Measurements from ENCODE around the gene SAFB2. TPM values are rescaled to one million over a fixed set of nuclear protein-coding genes. Genes with fewer than 3 reads are reported as not detected.

The SAFB2 gene
- total and polyA plus RNA-seq, 2 donors (not counting 3 experiments of a cell fraction or from before 2014, with no cell fraction given), result 24.6 to 85.9 TPM

- intact Hi-C loops (cut with micrococcal nuclease), result no loop called here
- Histone ChIP-seq H3K36me3 (ENCODE audit: control insufficient read depth in 2 of 2, extremely low read depth in 1 of 2, insufficient read depth in 2 of 2, low read length in 2 of 2) (no peaks in the 10 kb centered on the region), H3K79me2 (ENCODE audit: control insufficient read depth, insufficient read depth, low read length) (no peaks in the 10 kb centered on the region), H2AFZ (ENCODE audit: low read depth, low read length) (no peak overlapping the region), H3K27me3 (ENCODE audit: control insufficient read depth in 2 of 2, insufficient read depth in 2 of 2, low read length in 2 of 2) (peaks cover 0 to 4% of the 10 kb centered on the region in 2 experiments), H3K4me3 (replicated peaks in 1 of 3; ENCODE audit: insufficient read depth in 1 of 3, low read depth in 1 of 3, low read length in 3 of 3) (no peak overlapping the region), H4K20me1 (replicated peaks; ENCODE audit: control insufficient read depth, extremely low read depth, insufficient read depth, low read length) (no peaks in the 10 kb centered on the region), H3K9me3 (replicated peaks; ENCODE audit: control insufficient read depth, insufficient read depth, low read length) (peaks cover 5% of the 10 kb centered on the region), H3K9me1 (replicated peaks; ENCODE audit: control insufficient read depth, extremely low read depth, insufficient read depth, low read length) (no peaks in the 10 kb centered on the region), H3K4me1 (ENCODE audit: control insufficient read depth, extremely low read depth, insufficient read depth, low read length) (no peaks in the 10 kb centered on the region), H3K9ac (replicated peaks; ENCODE audit: extremely low read depth, insufficient read depth, low read length) (no peak overlapping the region), H3K27ac (ENCODE audit: insufficient read depth, low read depth, low read length) (no peak overlapping the region), H3K4me2 (ENCODE audit: insufficient read depth, low read length) (no peak overlapping the region)
- TF ChIP-seq MYC (IDR thresholded peaks at IDR 0.05; ENCODE audit: low read depth, low read length) (no peak), MAX (IDR thresholded peaks at IDR 0.05; ENCODE audit: insufficient read depth, insufficient read length) (no peak), GATA2 (IDR thresholded peaks at IDR 0.05; ENCODE audit: insufficient read depth, insufficient read length, low read depth, low read length) (no peak), POLR2AphosphoS5 (IDR thresholded peaks at IDR 0.05; ENCODE audit: insufficient read depth, low read depth, low read length) (no peak), EZH2 (IDR thresholded peaks at IDR 0.05; ENCODE audit: borderline replicate concordance, low read depth, low read length, severe bottlenecking) (no peak), JUN (IDR thresholded peaks at IDR 0.05; ENCODE audit: borderline replicate concordance, insufficient read depth, insufficient read length, low read depth) (no peak), POLR2A (IDR thresholded peaks at IDR 0.05; ENCODE audit: low read depth, low read length) (no peak), FOS (IDR thresholded peaks at IDR 0.05; ENCODE audit: borderline replicate concordance, insufficient read depth, low read length) (no peak), CTCF (IDR thresholded peaks at IDR 0.05; ENCODE audit: extremely low read depth in 1 of 2, insufficient read depth in 1 of 2, low read depth in 1 of 2, low read length in 2 of 2) (no peak)
- FAIRE-seq, result no peak
- BruUV-seq (replicated peaks), result no TSS peak
- POLR2A ChIA-PET, result no interaction called here
- DNase-seq (ENCODE audit: low read depth, low spot score), result no peak
- dilution Hi-C loops (cut with MboI; ENCODE audit: extremely low pct_ligation_motif_present, low sequenced_read_pairs), result no loop called here
- CTCF ChIA-PET, result interaction anchor here (2.5 kb wide), 1 partner anchor 10 kb away, joined by 8 read pairs; no protein-coding TSS in a partner anchor
Measured at GRCh38 chr19:5537870-5538269, 84.7 kb downstream of the SAFB2 start.

Small RNA genes lying within 50 kb of the gene (small RNA-seq; reads per million reads assigned to genes)
- gene SNRPEP4 (ENCODE audit: insufficient read depth, insufficient read length, low read depth, low replicate concordance), result not detected

Other genes with a start within 250 kb of the SAFB2 start
- not detected in 2 replicates for gene ZNRF4, start 167.4 kb downstream of the SAFB2 start, total RNA-seq
- not detected in 2 replicates for gene ZNRF4, start 167.4 kb downstream of the SAFB2 start, polyA plus RNA-seq
- not detected in 2 replicates for gene TINCR, start 54.8 kb downstream of the SAFB2 start, total RNA-seq
- 0.01 TPM in 1 of 2 replicates, not detected in the other for gene TINCR, start 54.8 kb downstream of the SAFB2 start, polyA plus RNA-seq
- 96.8 and 109 TPM in 2 replicates for gene SAFB, start 307 bp upstream of the SAFB2 start, total RNA-seq
- gene SAFB, start 307 bp upstream of the SAFB2 start, polyA plus RNA-seq, result 33.1 and 44.7 TPM in 2 replicates
- gene MICOS13, start 57.7 kb upstream of the SAFB2 start, total RNA-seq, result 53.0 and 55.3 TPM in 2 replicates
- 86.1 and 115 TPM in 2 replicates for gene MICOS13, start 57.7 kb upstream of the SAFB2 start, polyA plus RNA-seq
- gene HSD11B1L, start 58.3 kb upstream of the SAFB2 start, total RNA-seq, result 4.4 and 5.0 TPM in 2 replicates
- 9.1 and 10.2 TPM in 2 replicates for gene HSD11B1L, start 58.3 kb upstream of the SAFB2 start, polyA plus RNA-seq
- gene RPL36, start 67.5 kb upstream of the SAFB2 start, total RNA-seq, result 944 and 1,033 TPM in 2 replicates
- 835 and 1,084 TPM in 2 replicates for gene RPL36, start 67.5 kb upstream of the SAFB2 start, polyA plus RNA-seq
- gene LONP1, start 97.4 kb upstream of the SAFB2 start, total RNA-seq, result 95.1 and 95.7 TPM in 2 replicates
- gene LONP1, start 97.4 kb upstream of the SAFB2 start, polyA plus RNA-seq, result 70.0 and 89.2 TPM in 2 replicates
- not detected in 2 replicates for gene CATSPERD, start 97.9 kb upstream of the SAFB2 start, total RNA-seq
- gene CATSPERD, start 97.9 kb upstream of the SAFB2 start, polyA plus RNA-seq, result not detected in 2 replicates
- gene PRR22, start 162.0 kb upstream of the SAFB2 start, total RNA-seq, result 3.4 and 3.6 TPM in 2 replicates
- gene PRR22, start 162.0 kb upstream of the SAFB2 start, polyA plus RNA-seq, result 1.4 and 2.0 TPM in 2 replicates
- gene DUS3L, start 168.4 kb upstream of the SAFB2 start, total RNA-seq, result 38.9 and 40.8 TPM in 2 replicates
- gene DUS3L, start 168.4 kb upstream of the SAFB2 start, polyA plus RNA-seq, result 25.8 and 29.7 TPM in 2 replicates
- 0.30 TPM in 1 of 2 replicates, not detected in the other for gene NRTN, start 182.3 kb upstream of the SAFB2 start, total RNA-seq
- gene NRTN, start 182.3 kb upstream of the SAFB2 start, polyA plus RNA-seq, result 0.41 TPM in 2 replicates
- not detected in 2 replicates for gene FUT6, start 216.9 kb upstream of the SAFB2 start, total RNA-seq
- gene FUT6, start 216.9 kb upstream of the SAFB2 start, polyA plus RNA-seq, result not detected in 2 replicates
- gene FUT3, start 228.7 kb upstream of the SAFB2 start, total RNA-seq, result not detected in 2 replicates
- gene FUT3, start 228.7 kb upstream of the SAFB2 start, polyA plus RNA-seq, result not detected in 2 replicates
- not detected in 2 replicates for gene FUT5, start 247.8 kb upstream of the SAFB2 start, total RNA-seq
- gene FUT5, start 247.8 kb upstream of the SAFB2 start, polyA plus RNA-seq, result not detected in 2 replicates

Data from endothelial cell of umbilical vein (primary cell).